SK-N-SH treated with all-trans-retinoic acid at 6 μM for 48 hours (cell line): ENCODE results near the gene TMUB1.

Experiments used
- ARNTL ChIP-seq: fragments of 450-650 bp; formaldehyde crosslinking; IDR thresholded peaks from 2 replicates; pipeline ENCODE4 v1.5.0; 2020; ENCODE audit warnings: low read depth, mild to moderate bottlenecking, moderate library complexity, borderline replicate concordance
- CREB5 ChIP-seq: fragments of 250-450 bp; sonication (Bioruptor Pico); IDR thresholded peaks from 2 replicates; pipeline ENCODE4 v1.5.1; 2020; ENCODE audit warnings: low read depth, mild to moderate bottlenecking, moderate library complexity
- CSDC2 ChIP-seq: fragments of 250-450 bp; sonication (Bioruptor Pico); IDR thresholded peaks from 2 replicates; pipeline ENCODE4 v1.5.0; 2020; ENCODE audit warnings: mild to moderate bottlenecking, moderate library complexity
- GLIS3 ChIP-seq: fragments of 250-450 bp; sonication (Bioruptor Pico); IDR thresholded peaks from 2 replicates; pipeline ENCODE4 v1.5.0; 2020; ENCODE audit warnings: mild to moderate bottlenecking, moderate library complexity
- ISL1 ChIP-seq: fragments of 250-450 bp; sonication (Bioruptor Pico); IDR thresholded peaks from 2 replicates; pipeline ENCODE4 v2.1.2; 2022; ENCODE audit warnings: mild to moderate bottlenecking, moderate library complexity
- PPARA ChIP-seq: fragments of 250-450 bp; sonication (Bioruptor Pico); IDR thresholded peaks from 2 replicates; pipeline ENCODE4 v1.5.0; 2020; ENCODE audit warnings: mild to moderate bottlenecking, borderline replicate concordance
- RARB ChIP-seq: fragments of 250-450 bp; sonication (Bioruptor Pico); IDR thresholded peaks from 2 replicates; pipeline ENCODE4 v1.8.0; 2021; ENCODE audit warnings: mild to moderate bottlenecking, moderate library complexity
- TOX ChIP-seq: fragments of 250-450 bp; sonication (Bioruptor Pico); IDR thresholded peaks from 2 replicates; pipeline ENCODE4 v1.8.0; 2021; ENCODE audit warnings: mild to moderate bottlenecking, moderate library complexity, borderline replicate concordance
- ZFP3 ChIP-seq: fragments of 250-450 bp; sonication (Bioruptor Pico); IDR thresholded peaks from 2 replicates; pipeline ENCODE4 v1.5.0; 2020; ENCODE audit warnings: mild to moderate bottlenecking, moderate library complexity
- ZFP30 ChIP-seq: fragments of 450-650 bp; formaldehyde crosslinking; IDR thresholded peaks from 2 replicates; pipeline ENCODE4 v1.5.0; 2022; ENCODE audit warnings: mild to moderate bottlenecking, moderate library complexity
- TF ChIP-seq, protein P1 (sequence below): fragments of 250-450 bp; sonication (Bioruptor Pico); IDR thresholded peaks from 2 replicates; pipeline ENCODE4 v1.8.0; 2020; ENCODE audit warnings: mild to moderate bottlenecking, moderate library complexity, borderline replicate concordance

DNA sequence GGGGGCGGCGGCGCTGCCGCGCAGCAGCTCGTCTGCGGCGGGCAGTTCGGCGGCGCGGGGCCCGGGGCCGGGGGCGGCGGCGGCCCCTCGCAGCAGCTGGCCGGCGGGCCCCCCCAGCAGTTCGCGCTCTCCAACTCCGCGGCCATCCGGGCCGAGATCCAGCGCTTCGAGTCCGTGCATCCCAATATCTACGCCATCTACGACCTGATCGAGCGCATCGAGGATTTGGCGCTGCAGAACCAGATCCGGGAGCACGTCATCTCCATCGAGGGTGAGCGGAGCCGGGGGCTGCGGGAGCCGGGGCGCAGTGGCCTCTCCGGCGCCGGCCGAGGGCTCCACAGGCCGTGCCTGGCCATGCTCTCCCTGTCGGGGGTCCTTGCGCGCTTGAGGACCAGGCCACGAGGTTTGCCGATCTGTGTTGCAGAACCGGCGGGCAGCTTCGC lies 3.5 kb upstream of the TMUB1 start:
- TF ChIP-seq ZFP3 (CRISPR knock-in tag) (no peak), GLIS3 (CRISPR knock-in tag) (no peak), CREB5 (CRISPR knock-in tag) (no peak), ISL1 (CRISPR knock-in tag) (no peak), RARB (no peak), PPARA (CRISPR knock-in tag) (no peak), ARNTL (CRISPR knock-in tag) (no peak), CSDC2 (no peak), ZFP30 (CRISPR knock-in tag) (no peak), TOX (CRISPR knock-in tag) (no peak)
- TF ChIP-seq, protein P1, sequence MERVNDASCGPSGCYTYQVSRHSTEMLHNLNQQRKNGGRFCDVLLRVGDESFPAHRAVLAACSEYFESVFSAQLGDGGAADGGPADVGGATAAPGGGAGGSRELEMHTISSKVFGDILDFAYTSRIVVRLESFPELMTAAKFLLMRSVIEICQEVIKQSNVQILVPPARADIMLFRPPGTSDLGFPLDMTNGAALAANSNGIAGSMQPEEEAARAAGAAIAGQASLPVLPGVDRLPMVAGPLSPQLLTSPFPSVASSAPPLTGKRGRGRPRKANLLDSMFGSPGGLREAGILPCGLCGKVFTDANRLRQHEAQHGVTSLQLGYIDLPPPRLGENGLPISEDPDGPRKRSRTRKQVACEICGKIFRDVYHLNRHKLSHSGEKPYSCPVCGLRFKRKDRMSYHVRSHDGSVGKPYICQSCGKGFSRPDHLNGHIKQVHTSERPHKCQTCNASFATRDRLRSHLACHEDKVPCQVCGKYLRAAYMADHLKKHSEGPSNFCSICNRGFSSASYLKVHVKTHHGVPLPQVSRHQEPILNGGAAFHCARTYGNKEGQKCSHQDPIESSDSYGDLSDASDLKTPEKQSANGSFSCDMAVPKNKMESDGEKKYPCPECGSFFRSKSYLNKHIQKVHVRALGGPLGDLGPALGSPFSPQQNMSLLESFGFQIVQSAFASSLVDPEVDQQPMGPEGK (CRISPR knock-in tag), result no peak
